ENCODE results near the gene RNF10.
A peak's percentile ranks its signal among the peaks of the same experiment; 100 is the strongest.
"Not testable (repeated sequence)": the region's sequence is repeated elsewhere in the genome, so short reads cannot be mapped to it uniquely, and the experiment has no call there.

RNF10 gene

GRCh38 chr12:120528861-120529525 lies 5.2 kb upstream of the RNF10 start, which contains the start of gene COQ5:
TSS of gene COQ5 (minus strand) at chr12:120529158. CDS start at chr12:120529141, 17 bp downstream.
- peak; percentile 95 for DNase-seq (ENCODE audit: low spot score)

- DNase-seq (ENCODE audit: low spot score), result peak; percentile 42
These were observed 4.3 kb upstream of the RNF10 start for GRCh38 chr12:120529641-120530417.

DNA sequence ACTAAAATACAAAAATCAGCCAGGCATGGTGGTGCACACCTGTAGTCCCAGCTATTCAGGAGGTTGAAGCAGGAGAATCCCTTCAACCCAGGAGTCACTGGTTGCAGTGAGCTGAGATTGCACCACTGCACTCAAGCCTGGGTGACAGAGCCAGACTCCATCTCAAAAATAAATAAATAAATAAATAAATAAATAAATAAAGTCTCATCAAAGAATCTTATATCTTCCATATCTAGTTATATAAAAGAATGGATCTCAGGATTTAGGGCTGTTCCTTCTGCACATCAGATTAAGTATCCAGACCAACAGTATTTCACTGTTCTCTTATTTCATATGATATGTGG lies 3.8 kb upstream of the RNF10 start:
- not testable (repeated sequence) for DNase-seq (ENCODE audit: low spot score)

DNA sequence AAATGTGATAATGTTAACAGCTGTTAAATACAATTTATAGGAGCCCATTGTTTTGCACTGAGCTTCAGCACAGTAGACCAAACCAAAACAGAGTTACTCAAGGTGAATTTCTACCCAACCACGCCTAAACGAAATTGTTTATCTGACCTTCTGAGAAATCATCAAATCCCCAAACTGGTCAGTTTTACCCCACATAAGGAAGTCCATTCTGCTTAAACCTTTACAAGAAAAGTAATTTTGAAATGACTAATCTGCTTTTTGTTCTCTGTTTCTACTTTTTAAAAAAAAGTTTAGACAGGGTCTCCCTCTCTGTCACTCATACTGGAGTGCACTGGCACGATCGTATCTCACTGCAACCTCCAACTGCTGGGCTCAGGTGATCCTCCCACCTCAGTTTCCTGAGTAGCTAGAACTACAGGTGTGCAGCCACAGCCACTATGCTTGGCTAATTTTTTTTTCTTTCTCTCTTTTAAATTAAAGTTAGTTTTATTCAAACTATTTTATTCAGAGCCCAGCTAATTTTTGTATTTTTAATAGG lies 1.4 kb upstream of the RNF10 start:
- no peak for DNase-seq (ENCODE audit: low spot score)

GRCh38 chr12:120534703-120535655 lies 823 bp downstream of the RNF10 start:
- DNase-seq (ENCODE audit: low spot score), result no peak

DNA sequence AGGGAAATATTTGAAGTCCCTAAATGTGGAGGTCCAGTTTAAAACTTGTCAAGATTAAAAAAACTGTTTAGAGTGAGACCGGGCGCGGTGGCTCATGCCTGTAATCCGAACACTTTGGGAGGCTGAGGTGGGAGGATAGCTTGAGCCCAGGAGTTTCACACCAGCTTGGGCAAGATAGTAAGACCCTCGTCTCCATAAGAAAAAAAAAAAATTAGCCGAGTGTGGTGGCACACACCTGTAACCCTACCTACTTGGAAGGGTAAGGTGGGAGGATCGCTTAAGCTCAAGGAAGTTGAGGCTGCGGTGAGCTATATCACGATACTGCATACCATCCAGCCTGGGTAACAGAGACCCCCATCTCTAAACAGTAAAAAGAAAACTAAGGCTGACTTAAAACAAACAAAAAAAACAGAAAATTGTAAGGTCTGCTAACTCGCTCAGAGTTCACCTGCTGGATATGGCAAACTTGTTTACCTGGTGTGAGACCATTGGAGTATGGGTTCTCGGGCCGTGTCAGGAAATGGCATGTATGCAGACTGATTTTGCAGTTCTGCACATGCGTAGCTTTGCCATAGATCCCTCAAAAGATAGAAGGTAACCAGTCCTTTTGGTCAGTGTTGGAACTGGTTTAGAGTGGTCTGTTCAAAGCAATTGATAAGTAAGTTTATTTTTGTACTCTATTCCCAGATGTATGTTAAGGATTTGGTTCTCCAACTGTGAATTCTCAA lies 2.1 kb downstream of the RNF10 start:
- no peak for DNase-seq (ENCODE audit: low spot score)

GRCh38 chr12:120537856-120538220 lies 3.7 kb downstream of the RNF10 start:
- DNase-seq (ENCODE audit: low spot score), result no peak

- no peak for DNase-seq (ENCODE audit: low spot score)
These were observed 4.4 kb downstream of the RNF10 start for GRCh38 chr12:120538281-120539156.

- no peak for DNase-seq (ENCODE audit: low spot score)
These were observed 5.1 kb downstream of the RNF10 start for GRCh38 chr12:120539303-120539702.

DNA sequence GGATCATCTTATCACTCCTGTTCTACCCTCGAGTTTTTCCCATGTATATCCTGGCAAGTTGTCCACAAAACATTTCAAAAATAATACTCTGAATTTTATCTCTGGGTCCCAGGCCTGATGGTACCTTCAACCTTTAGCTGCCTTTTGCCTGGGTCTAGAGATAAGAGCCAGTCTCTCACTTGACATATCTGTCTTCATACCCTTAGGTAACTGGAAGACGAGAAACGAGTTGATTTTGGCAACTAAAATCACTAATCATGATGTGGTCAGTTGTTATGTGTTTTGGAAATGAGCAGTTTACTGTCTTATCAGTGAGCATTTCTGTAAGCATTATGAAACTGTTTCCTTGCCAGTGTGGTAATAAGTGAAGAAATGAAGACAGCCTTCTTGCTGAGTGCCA lies 6.3 kb downstream of the RNF10 start:
- no peak for DNase-seq (ENCODE audit: low spot score)

DNA sequence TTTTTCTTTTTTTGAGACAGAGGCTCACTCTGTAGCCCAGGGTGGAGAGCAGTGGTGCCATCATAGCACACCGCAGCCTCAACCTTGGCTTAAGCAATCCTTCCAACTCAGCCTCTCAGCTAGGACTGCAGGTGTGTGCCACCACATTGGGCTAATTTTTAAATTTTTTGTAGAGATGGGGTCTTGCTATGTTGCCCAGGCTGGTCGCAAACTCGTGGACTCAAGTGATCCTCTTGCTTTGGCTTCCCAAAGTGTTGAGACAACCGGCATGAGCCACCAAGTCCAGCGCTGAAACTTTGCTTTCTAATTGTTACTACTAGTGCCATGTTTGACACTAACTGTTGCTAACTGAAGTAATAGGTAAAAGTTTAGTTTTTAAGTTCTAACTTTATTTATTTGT lies 8.0 kb downstream of the RNF10 start:
- DNase-seq (ENCODE audit: low spot score), result no peak

DNA sequence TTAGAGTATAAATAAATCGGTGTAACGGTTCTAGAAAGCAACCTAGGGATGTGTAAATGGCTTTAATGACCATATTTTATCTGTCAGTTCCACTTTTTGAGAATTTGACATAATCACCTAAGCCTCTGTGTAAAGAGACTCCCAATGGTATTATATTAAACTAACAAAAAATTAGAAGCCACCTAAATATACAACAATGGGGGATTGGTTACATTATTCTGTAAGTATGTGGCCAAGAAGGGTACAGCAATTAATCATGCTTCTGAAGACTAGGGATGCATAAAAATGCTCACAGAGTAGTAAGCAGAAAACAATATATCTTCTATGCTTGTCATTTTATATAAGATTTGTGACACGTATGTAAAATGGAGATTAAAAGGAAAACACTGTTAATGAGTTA lies 10.5 kb downstream of the RNF10 start:
- no peak for DNase-seq (ENCODE audit: low spot score)

DNA sequence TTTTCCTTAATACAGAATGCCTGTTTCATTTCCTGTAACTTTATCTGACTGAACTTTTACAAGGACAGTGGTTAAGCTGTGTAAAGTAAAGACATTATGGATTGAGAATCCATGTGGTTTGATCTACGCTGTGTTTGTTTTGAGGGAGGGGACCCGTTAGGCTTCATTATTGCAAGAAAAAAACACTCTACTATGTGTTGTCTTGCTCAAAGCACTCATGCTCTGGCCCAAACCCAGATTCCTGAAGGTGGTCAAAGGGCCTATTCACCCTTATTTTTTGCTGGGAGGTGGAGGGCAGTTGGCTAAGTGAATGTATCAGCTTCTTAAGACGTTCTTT lies 11.9 kb downstream of the RNF10 start:
- DNase-seq (ENCODE audit: low spot score), result no peak

DNA sequence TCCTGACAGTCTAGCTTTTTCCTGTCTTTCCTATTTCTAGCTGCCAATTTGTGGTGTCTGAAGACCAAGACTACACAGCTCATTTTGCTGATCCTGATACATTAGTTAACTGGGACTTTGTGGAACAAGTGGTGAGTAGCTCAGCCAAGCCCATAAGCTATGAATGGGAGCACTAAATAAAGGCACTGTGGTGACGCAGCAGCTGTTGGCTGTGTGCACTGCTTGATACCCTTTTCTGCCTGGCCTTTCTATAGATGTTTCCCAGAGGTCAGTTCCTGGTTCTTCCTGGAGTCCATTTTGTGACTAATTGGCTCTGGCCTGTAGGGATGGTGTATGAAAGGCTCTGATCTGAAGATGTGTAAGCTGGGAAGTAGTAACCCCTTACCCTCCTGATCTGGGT lies 20.5 kb downstream of the RNF10 start:
- DNase-seq (ENCODE audit: low spot score), result no peak

- DNase-seq (ENCODE audit: low spot score), result no peak
These were observed 23.4 kb downstream of the RNF10 start for GRCh38 chr12:120557589-120557988.

GRCh38 chr12:120562906-120563305 lies 28.8 kb downstream of the RNF10 start:
- DNase-seq (ENCODE audit: low spot score), result no peak

DNA sequence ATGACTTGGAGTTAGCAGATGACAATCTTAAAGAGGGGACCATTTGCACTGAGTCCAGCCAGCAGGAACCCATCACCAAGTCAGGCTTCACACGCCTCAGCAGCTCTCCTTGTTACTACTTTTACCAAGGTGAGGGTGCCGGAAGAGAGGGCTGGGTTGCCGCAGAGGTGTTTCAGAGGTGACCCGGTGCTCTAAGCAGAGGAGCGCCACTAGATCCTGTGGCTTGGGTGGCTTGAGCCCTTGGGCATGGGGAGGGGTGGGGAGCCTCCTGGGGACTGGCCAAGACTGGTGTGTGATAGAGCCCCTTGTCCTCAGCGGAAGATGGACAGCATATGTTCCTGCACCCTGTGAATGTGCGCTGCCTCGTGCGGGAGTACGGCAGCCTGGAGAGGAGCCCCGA lies 29.3 kb downstream of the RNF10 start:
- DNase-seq (ENCODE audit: low spot score), result no peak

DNA sequence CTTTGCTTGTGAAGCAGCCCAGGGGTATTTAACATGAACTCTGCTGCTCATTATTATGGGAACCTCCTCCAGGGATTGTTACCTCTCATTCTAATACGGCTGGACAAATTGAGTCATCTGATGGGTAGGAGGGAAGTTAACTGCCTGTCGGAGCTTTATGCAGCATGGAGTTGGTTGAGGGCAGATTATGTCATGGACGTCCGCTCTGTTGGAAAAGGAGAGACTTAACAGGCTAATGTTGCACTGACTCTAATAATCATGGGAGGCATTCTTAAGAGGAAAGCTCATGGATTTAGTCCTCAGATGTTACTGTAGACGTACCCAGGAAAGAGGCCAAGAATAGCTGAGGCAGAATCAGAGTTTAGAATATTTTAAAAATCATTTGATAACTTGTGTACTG lies 37.1 kb downstream of the RNF10 start:
- DNase-seq (ENCODE audit: low spot score), result no peak

DNA sequence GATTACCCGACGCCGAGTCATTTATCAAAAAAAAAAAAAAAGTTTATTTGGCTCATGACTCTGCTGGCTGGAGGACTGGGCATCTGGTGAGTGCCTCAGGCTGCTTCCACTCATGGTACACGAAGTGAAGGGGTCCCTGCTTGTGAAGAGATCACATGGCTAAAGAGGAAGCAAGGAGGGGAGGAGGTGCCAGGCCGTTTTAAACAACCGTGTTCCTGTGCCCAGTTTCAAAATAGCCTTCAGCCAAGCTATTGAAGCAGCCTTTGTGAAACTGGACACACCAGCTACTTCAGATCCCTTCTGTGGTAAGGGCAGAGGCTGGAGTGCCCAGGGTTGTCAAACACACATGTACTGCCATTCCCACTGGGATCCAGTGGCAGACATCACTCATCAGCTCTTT lies 39.4 kb downstream of the RNF10 start:
- DNase-seq (ENCODE audit: low spot score), result no peak

DNA sequence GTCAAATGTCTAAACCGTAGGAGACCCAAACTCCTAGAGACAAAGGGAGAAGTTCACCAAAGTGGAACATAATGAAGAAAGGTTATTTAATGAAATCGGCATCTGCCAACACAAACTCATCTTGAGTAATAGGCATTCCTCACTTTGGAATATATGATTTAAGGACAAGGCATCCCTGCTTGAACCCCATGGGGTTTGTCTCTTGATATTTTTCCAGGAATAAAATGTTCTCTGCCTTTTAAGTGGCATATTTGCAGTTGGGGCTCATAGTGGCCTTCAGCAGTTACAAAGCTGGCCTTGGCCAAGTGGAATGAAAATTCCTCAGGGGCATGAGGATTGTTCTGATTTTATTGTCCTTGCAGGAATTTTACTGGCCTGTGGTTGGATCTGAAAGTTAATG lies 40.0 kb downstream of the RNF10 start:
- no peak for DNase-seq (ENCODE audit: low spot score)

- DNase-seq (ENCODE audit: low spot score), result no peak
These were observed 45.0 kb downstream of the RNF10 start for GRCh38 chr12:120579179-120579578.
